GM19452 (cell line): ENCODE data around the gene DUSP8.
"Not testable (repeated sequence)": the region's sequence is repeated elsewhere in the genome, so short reads cannot be mapped to it uniquely, and the experiment has no call there.

Experiments used
- ATAC-seq: cut with Tn5 transposase; IDR thresholded peaks from one replicate; pipeline ENCODE4 v1.9.1; 2021; ENCODE audit not compliant: unreplicated experiment

The DUSP8 gene

DNA sequence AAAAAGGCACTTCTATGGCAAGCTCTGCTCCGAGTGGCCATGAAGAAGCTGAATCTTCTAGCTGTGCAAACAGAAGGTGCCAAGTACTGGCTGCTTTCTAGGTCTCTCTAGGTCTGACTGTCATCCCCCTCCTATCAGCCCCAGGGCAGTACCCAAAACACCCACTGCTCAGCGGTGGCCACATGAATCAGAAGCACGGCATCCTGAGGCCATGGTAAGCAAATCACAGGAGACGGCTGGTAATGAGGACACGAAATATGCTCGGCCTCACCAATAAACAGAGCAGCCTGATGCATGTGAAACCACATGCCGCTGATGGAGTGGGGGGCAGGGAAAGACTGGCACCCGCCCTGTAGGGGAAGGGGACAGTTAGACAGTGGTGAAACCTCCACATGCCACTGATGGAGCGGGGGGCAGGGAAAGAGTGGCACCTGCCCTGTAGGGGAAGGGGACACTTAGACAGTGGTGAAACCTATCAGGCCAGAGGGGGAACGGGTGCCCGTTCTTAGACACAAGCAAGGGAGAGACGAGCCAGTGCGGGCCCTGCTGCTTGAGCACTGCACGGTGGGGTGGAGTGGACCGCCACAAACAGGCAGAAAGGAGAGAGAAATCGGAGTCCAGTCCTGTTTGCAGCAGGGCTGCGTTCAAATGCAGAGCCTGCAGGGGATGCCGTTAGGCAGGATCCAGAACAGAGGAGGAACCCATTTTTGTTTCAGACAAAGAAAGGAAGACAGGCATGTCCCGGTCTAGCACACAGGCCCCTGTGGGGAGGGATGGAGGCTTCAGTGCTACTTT lies 55.6 kb downstream of the DUSP8 start:
- ATAC-seq: no peak

DNA sequence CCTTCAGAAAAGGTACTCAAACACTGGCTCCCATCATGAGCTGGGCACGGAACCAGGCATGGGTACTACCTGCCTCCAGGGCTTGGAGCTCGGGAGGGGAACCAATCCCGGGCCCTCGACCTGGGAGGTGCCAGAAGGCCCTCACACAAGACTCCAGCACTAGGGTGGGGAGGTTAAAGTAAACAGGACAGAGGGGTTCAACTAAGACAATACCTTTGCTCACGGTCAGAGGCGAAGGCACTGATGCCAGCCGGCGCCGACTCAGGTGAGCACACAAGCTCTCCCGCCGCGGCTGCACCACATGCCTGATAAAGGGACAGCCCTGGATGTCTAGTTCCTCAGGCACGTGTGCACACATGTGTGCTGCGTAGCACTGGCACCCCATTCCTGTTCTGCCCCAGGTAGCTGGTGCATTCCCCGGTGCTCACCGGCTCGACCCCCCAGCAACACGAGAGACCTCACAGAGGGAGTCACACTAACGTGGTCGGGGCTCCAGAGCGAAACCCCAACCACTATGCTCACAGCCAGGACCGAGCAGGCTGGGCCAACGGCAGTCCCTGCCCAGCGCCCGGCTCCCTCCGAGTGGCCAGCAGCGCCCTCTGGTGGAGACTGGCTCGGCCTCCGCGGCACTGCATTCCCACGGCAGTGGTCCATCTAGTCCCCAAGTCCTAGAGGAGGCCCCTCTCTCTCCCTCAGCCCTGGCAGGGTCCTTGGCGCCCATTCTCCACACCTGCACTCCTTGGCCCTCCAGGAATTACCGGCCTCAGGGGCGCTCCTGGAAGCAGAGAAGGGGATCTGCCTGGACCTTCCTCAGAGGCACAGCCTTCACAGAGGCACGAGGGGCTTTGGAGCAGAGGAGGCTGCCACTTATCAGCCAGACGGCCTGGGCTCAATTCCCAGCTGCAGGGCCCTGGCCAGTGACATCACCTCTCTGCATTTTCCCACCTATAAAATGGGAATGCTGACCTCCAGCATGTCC lies 56.7 kb downstream of the DUSP8 start:
- ATAC-seq: no peak

DNA sequence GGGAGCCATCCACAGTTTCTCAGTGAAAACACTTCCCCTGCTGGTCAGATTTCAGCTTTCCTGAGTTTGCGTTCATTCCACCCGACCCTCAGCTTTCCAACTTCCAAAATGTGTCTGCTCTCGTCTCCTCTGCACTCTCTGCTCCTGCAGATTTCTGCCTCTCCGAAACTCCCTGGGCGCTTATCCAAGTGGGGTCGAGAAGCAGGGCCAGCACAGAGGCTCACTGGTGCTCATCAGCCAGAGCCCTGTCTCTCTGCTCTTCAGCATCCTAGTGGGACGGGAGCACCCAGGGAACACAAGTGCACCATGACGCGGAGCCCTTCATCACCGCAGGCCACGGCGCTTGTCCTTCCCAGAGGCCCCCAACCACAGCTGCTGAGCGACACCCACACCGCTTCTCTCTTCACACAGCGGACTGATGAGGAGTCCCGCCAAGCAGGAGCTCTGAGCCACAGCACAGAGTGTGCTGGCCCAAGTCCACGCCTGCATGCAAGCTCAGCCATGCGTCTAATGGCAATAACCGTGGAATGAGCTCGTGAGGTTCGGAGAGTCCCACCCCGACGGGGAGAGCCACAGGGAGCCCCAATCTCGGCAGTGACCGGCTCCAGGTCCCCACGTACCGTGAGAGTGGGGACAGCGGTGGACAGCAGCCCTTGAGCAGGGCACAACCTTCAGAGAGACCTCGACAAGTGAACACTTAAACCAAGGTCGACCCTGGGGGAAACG lies 57.6 kb downstream of the DUSP8 start:
- ATAC-seq: no peak

DNA sequence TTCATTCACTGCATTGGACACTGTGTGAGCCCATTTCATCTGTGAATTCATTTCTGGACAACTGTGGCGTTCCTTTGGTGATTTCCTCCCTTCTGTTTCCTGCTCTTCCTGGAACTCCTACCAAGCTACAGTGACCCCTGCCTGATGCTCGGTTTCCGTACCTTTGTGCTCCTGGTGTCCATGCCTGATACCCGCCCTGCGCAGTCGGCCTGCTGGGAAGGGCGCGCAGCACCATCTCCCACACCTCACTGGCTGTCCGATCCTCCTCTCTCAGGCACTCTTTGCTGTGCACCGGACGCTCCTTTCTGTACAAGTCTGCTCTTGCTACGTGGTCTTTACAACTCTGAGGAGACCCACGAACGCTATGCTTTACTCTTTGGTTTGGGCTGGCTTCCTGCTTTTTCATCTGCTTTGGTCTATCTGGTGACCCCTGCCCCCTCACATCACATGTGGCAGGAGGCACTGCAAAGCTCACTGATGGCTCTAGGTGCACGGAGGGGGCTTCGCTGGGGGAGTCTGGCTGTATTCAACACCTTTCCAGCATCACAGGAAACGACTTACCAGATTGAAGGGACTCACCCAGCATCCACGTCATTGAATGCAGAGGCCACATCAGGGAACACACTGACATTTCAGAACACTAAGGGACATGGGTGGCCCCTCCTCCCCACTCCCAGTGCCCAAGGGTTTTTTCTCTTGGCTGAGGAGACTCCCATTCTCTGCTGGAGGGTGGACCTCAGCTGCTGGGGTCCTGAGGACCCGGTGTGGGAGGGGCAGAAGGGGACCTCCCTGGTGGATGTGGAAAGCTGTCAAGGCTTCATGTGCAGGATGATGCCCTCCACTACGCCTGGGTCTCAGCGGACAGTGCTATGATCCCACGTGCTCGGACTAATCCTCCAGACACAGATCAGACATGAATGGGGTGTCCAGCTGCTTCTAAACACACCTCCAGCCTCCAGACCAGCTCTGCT lies 58.5 kb downstream of the DUSP8 start:
- no peak for ATAC-seq

DNA sequence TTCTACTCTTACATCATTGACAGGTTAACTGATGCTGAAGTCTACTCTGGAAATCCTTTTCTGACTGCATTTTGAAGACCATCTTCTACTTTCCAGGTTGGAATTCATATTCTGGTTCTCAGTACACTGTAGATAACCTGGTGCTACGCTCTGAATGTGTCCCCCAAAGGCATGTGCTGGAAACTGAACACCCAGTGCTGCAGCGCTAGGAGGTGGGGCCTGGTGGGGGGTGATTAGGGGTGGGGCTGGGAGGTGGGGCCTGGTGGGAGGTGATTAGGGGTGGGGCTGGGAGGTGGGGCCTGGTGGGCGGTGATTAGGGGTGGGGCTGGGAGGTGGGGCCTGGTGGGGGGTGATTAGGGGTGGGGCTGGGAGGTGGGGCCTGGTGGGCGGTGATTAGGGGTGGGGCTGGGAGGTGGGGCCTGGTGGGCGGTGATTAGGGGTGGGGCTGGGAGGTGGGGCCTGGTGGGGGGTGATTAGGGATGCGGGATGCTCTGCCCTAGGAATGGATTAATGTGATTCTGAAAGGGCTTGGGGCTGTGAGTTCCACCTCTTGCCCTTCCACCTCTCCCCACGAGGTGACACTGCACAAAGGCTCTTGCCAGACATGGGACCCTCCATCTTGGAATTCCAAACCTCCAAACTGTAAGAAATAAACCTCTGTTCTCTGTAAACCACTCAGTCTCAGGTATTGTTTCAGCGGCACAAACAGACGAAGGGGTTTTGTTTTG lies 59.4 kb downstream of the DUSP8 start:
- not testable (repeated sequence) for ATAC-seq

DNA sequence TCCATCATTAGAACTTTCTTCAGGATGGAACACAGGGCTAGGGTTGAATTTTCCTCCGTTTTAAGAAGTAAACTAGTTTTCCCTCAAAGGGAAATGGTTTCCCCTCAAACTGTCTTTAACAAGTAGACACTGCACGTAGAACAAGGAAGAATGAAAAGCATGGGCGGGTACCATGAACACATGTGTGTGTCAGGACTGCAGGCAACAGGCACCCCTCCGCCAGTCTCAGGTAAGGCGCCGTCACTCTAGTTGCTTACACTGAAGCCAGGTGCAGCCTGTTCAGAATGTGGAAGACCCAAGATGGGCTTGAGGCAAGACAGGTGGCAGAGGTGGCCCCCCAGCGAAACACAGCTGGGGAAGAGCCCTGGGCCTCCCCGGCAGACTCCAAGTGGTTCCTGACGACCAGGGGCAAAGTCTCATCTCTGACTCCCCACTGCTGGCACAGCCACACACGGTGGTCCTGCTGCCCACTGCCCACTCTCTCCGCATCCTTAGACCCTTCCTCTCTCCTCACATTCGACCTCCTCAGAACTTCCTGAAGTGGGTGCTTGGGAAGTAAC lies 60.1 kb downstream of the DUSP8 start:
- no peak for ATAC-seq

DNA sequence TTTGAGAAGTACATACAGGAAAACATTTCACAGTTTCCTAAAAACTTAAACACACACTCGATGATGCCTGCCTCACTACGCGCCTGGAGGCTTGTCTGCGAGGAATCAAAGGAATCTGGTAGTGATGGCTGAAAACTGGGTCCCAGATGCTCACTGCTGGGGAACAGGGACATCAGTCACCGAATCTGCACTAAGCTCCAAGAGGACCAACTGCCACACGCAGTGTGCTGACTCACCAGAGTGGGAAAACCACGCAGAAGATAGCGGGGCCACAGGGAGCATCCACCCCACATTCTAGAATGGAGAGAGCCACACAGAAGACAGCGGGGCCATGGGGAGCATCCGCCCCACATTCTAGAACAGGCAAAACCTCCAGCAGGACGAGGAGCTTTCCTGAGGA lies 61.1 kb downstream of the DUSP8 start:
- ATAC-seq: no peak

DNA sequence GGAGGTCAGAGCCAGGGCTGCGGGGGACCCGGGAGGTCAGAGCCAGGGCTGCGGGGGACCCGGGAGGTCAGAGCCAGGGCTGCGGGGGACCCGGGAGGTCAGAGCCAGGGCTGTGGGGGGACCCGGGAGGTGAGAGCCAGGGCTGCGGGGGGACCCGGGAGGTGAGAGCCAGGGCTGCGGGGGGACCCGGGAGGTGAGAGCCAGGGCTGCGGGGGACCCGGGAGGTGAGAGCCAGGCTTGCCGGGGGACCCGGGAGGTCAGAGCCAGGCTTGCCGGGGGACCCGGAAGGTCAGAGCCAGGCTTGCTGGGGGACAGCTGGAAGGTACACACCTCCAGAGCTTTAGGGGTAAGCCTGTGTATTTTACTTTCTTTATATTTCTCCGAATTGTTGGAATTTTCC lies 61.7 kb downstream of the DUSP8 start:
- ATAC-seq: not testable (repeated sequence)

DNA sequence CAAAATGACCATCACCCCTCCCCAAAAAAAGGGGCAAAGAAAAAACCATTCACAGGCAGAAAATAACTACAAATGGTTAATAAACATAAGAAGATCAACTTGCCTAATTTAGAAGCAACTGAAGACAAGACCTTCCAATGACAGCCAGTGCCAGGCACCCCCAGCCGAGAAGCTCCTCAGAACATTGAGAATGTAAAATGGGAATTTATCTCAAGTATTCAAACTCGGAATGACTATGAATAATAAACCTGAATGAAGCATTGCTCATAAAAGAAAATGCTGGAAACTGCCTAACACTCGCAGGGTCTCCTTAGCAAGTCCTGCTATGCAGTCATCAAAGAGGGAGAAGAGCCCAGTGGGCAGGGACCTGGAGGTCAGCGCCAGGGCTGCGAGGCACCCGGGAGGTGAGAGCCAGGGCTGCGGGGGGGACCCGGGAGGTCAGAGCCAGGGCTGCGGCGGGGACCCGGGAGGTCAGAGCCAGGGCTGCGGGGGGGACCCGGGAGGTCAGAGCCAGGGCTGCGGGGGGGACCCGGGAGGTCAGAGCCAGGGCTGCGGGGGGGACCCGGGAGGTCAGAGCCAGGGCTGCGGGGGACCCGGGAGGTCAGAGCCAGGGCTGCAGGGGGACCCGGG lies 62.3 kb downstream of the DUSP8 start:
- no peak for ATAC-seq

DNA sequence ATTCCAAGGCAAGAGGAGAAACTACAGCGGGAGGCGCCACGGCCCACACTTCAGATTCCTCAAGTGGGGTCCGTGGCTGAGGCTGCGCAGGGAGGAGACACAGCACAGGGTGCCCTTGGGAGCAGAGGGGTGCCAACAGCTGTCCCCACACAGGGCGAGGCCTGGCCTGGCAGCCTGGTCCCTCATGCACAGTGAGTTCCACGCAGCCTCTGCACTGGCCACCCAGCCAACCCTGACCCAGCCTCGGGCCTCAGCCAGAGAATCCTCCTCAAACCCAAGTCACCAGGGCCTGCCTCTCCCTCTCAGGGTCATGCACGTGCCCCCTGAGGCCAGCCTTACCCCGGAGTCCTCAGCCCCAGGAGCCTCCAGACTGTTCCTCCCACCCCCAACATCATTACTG lies 63.1 kb downstream of the DUSP8 start:
- ATAC-seq: no peak

DNA sequence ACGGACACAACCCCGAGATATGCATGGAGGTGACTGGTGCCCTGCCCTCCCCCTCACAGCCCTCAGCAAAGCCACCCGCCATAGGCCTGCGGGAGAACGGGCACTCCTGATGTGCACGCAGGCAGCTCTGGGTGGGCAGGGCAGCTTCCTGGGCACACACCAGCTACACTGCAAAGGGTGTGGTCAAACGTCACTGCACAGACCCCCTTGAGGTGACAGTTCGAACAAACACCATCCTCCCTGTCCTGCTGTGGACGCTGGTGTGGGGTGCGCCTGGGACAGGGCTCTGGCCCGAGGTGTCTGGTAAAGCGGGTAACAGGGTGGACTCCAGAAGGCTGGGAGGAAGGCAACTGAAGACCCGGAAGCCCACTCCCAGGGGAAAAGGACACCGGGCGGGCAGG lies 63.6 kb downstream of the DUSP8 start:
- ATAC-seq: no peak

DNA sequence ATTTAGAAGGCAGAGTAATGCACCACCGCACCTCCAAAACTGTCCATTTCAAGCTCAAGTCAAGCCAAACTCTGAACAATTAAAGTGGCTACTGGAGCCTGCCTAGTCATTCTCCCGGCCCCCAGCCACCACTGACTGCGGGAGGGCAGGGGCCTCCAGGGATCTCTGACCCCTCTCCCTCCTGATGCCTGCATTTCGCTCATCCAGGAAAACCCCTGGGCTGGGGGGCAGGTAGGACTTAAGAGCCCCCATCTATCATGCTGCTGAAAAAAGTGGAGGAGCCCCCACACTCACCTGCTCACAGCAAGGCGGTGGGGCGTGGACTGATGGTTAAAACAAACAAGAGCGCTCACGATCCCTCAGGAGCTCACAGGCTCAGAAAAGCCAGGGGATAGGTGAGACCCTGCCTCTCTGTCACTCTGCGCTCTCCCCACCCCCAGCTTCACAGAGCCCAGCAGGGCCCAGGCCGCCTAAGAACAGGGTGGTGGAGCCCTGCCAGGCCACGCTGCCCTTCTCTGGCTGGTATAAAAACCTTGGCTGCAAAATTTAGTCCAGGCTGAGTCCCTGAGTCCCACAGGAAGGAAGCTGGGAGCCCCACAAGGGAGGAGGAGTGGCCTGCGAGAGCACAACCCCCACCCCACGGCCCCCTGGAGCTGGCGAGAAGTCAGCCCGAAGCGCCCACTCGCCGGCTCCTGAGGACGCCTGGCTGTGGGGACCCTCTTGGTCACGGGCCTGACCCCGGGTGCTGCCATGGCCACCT lies 64.5 kb downstream of the DUSP8 start:
- ATAC-seq: no peak

DNA sequence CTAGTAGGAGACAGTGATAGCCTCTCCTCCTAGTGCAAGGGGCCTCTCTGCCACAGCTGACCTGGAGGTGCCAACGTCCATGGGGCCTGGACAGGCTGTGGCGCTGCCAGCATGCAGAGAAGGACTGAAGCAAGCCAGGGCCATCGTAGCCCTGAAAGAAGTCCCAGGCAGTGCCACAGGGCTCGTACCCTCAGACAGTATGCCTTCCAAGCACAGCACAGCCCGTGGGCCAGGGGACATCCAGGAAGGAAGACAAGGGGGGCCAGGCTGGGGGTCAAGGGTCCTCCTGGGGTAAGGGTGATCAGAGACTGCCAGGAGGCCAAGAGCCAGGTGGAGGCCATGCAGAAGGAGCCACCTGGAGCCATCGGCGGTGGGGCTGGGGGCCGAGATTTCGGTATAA lies 65.1 kb downstream of the DUSP8 start:
- no peak for ATAC-seq

DNA sequence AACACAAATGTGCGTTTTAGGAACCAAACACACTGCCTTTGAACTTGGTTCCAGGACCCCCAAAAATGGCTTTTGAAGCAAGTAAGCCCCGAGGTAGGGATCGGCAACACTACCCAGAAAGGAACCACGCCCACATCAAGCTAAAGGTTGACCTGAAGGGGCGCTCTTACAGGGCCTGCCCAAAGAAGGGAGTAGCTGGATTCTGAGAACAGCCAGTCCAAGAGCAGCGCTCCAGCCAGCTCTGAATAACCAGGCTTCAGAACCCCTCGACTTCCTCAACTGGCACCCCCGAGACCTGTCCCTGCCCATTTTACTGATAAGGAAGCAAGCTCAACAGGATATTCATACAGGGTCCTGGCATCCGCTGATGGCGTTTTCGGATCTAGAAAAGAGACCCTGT lies 66.6 kb downstream of the DUSP8 start:
- ATAC-seq: no peak

DNA sequence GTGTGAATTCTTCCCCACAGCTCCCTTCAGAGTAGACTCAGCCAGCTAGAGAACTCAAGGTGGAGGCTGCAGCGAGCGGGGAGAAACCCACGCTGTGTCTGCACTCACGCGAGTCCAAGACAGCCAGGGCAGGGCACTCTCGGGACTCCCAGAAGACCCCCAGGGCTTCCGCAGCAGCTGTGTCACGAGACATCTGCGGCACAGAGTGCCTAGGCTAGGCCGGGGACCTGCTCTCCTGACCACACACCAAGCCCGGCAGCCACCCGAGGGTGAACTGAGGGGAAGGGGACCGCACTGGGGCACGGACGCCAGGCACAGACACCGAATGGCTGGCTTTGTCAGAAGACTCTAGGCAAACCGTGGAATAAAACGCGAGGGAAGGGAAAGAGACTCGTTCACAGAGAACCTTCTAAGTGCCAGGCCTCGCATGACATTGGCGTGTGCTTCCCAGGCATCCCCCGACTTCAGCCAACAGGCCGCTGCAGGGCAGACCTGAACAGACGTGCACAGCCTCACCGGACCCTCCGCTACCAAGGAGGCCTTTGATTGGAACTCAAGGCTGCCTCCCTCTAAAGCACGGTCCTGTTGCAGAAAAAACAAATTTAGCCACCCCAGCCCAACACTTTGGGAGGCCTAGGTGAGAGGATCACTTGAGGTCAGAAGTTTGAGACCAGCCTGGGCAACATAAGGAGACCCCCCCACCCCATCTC lies 67.3 kb downstream of the DUSP8 start:
- ATAC-seq: no peak

DNA sequence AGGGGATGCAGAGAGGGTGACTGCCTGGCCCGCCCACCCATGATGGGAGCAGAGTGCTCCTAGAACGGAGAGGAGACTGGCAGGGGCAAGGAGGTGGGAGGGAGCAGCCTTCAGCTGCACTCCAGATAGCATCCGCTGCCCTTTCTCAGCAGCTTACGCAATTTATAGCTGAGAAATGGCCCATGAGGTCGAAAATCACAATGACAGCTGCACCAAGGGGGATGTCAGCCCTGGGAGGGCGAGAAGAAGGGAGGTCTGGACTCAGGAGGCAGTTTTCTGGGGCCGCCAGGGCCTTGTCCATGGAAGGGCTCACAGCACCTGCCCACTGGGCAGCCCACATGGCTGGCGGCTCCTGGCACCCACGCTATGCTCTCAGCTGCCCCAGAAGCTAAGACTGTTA lies 67.9 kb downstream of the DUSP8 start:
- ATAC-seq: no peak
